ENCODE data around the gene SLC28A2. TPM values are rescaled to one million over a fixed set of nuclear protein-coding genes. Genes with fewer than 3 reads are reported as not detected.

Gene SLC28A2
- polyA plus RNA-seq, 1 donor from 2014 or later, result not detected

DNA sequence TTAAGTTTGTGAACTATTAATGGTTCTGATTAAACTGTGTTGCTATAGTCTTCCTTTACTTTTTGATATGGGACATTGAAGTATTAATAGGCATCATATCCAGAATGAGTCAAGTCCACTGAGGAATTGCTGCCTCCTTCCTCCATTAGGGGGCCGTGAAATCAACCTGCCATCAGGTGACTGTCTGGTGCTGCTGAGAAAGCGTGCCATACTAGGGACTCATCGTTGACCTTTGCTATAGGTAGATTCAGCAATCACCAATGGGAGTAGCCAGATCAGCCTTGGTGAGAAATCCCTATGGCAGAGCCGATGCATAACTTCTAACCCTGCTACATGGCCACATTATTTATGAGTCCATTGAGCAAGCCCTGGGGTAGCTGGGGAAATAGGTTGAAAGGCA lies 30.1 kb upstream of the SLC28A2 start:
- Histone ChIP-seq H4K20me1 (ENCODE audit: insufficient read depth) (no peaks in the 10 kb centered on the region), H2AFZ (ENCODE audit: low read depth, low read length) (no peak overlapping the region), H3F3A (ENCODE audit: insufficient read depth, low read length, poor library complexity, severe bottlenecking) (no peaks in the 10 kb centered on the region), H3K4me2 (ENCODE audit: low read length) (no peak overlapping the region), H3K9me3 (ENCODE audit: low read length) (no peaks in the 10 kb centered on the region), H3K27ac (ENCODE audit: low read length) (no peak overlapping the region), H3K79me2 (replicated peaks; ENCODE audit: insufficient read depth, low read length) (no peaks in the 10 kb centered on the region), H3K9me2 (ENCODE audit: insufficient read depth, low read length) (no peaks in the 10 kb centered on the region), H3K9ac (ENCODE audit: low read length) (no peak overlapping the region), H3K27me3 (ENCODE audit: insufficient read depth, low read depth, low read length) (no peaks in the 10 kb centered on the region), H3K36me3 (ENCODE audit: insufficient read depth, low read length) (no peaks in the 10 kb centered on the region), H3K4me3 (ENCODE audit: low read length) (no peak overlapping the region)
- TF ChIP-seq RAD21 (conservative IDR thresholded peaks at IDR 0.05) (no peak), MXI1 (conservative IDR thresholded peaks at IDR 0.05; ENCODE audit: poor library complexity, severe bottlenecking) (no peak)

GRCh38 chr15:45224621-45225217 lies 27.3 kb upstream of the SLC28A2 start:
- Histone ChIP-seq H3K9ac (ENCODE audit: low read length) (no peak overlapping the region), H3K27ac (ENCODE audit: low read length) (no peak overlapping the region), H3K27me3 (ENCODE audit: insufficient read depth, low read depth, low read length) (no peaks in the 10 kb centered on the region), H3K4me3 (ENCODE audit: low read length) (no peak overlapping the region), H4K20me1 (ENCODE audit: insufficient read depth) (no peaks in the 10 kb centered on the region), H3K36me3 (ENCODE audit: insufficient read depth, low read length) (no peaks in the 10 kb centered on the region), H3K9me3 (ENCODE audit: low read length) (no peaks in the 10 kb centered on the region), H3K4me2 (ENCODE audit: low read length) (no peak overlapping the region), H3K79me2 (replicated peaks; ENCODE audit: insufficient read depth, low read length) (no peaks in the 10 kb centered on the region), H2AFZ (ENCODE audit: low read depth, low read length) (no peak overlapping the region), H3K9me2 (ENCODE audit: insufficient read depth, low read length) (no peaks in the 10 kb centered on the region), H3F3A (ENCODE audit: insufficient read depth, low read length, poor library complexity, severe bottlenecking) (no peaks in the 10 kb centered on the region)
- TF ChIP-seq POLR2AphosphoS5 (IDR thresholded peaks at IDR 0.05) (no peak), EP300 (conservative IDR thresholded peaks at IDR 0.05; ENCODE audit: poor library complexity, severe bottlenecking) (no peak), CTCF (IDR thresholded peaks at IDR 0.05; ENCODE audit: poor library complexity, severe bottlenecking) (no peak), RAD21 (conservative IDR thresholded peaks at IDR 0.05) (no peak), REST (IDR thresholded peaks at IDR 0.05; ENCODE audit: borderline replicate concordance) (no peak), TAF1 (IDR thresholded peaks at IDR 0.05; ENCODE audit: low read depth) (no peak), EZH2 (IDR thresholded peaks at IDR 0.05; ENCODE audit: borderline replicate concordance, insufficient read depth, low read length, poor library complexity, severe bottlenecking) (no peak), MXI1 (conservative IDR thresholded peaks at IDR 0.05; ENCODE audit: poor library complexity, severe bottlenecking) (no peak), SMC3 (conservative IDR thresholded peaks at IDR 0.05; ENCODE audit: poor library complexity) (no peak)

All from neural cell (in vitro differentiated cells).